Stimulated activated CD8-positive, alpha-beta memory T cell treated with anti-CD3 and anti-CD28 coated beads, Interleukin-7, amount 100 ng/mL, for 48 hours (primary cell): Measurements from ENCODE around the gene TUBGCP2.

Experiments
- DNase-seq, 2 donors: peaks; one replicate each; pipeline ENCODE4 v3.0.0-alpha.2; 2020; ENCODE audit warnings: low read depth in 1 of 2; ENCODE audit errors: extremely low read depth in 1 of 2

TUBGCP2 gene

DNA sequence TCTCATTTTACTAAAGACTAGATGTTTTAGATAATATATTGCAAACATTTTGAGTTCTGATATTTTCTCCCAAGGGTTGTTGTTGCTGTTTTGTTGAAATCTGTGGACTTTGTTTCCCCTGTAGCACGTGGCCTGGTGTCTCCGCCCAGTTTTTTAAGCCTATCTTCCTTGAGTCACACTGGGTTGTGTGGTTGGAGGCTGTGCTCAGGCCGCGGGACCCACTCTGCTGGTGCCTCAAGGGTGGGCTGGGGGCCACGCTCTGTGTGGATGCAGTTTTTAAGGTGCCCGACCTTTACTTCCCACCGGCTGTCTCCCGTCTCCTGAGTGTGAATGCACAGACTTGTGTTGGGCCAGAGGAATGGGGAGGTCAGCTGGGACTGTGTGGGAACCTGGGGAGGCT, 34.3 kb upstream of the TUBGCP2 start:
- DNase-seq: no peak

DNA sequence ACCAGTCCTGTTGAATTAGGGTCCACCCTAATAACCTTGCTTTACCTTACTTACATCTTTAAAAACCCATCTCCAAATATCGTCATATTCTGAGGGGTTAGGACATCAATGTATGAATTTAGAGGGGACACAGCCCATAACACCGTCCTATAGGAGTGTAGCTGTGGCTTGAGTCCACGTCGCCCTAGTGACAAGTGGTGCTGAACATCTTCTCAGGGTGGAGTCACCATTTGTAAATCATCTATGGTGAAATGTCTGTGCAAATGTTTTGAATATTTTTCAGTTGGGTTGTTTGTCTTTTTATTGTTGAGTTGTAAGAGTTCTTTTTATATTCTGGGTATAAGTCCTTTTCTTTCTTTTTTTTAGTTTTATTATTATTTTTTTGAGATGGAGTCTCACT, 33.3 kb upstream of the TUBGCP2 start:
- DNase-seq: no peak

DNA sequence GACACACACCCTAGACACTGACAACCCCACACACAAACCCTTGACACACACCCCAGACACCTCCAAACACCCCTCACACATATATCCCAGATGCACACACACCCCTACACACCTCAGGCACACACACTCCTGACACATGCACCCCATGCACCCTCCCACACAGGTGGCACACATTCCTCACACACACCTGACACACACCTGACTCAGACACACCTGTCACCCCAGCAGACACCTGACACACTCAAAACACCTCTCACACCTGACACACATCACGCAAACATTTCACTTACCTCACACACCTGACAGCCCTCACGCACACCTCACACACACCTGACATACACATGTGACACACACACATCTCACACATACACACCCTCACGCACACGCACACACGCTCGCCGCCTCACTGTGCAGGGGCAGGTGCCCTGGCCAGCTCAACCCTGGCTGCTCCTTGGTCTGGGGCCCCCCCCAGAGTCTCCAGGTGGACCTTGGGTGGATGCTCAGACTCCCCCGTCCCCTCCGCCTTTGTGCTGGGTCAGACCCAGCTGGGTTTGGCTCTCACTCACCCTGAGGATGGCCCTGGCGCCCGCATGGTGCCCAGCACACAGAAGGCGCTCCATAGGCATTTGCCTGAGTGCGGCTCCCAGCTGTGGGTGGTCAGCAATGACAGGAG, 31.2 kb upstream of the TUBGCP2 start:
- DNase-seq: no peak

DNA sequence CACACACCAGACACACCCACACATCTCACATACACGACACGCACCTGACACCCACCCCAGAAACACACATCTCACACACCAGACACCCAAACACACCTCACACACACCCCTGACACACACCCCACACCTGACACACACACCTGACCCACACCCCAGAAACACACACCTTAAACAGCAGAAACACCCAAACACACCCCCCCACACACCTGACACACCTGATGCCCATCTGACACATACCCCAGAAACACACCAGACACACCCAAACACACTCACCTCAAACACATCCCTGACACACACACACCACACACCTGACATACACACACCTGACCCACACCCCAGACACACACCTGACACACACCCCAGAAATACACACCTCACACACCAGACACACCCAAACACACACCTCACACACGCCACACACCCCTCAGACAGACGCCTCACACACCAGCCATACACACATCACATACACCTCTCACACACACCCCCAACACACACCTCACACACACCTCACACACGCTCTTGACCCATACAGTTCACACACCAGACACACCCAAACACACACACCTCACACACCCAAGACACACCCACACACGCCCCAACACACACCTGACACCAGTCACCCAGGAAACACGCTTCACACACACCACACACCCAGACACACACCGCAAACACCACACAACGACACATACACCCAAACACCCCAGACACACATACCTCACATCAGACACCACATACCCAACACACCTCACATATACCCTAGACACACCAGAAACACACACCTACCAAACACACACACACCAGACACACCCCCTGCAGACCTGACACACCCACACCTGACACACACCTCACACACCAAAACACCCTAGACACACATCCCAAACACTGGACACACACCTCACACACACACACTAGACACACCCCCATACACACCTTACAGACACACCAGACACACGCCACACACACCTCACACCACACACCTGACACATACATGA, 29.7 kb upstream of the TUBGCP2 start:
- DNase-seq: no peak

DNA sequence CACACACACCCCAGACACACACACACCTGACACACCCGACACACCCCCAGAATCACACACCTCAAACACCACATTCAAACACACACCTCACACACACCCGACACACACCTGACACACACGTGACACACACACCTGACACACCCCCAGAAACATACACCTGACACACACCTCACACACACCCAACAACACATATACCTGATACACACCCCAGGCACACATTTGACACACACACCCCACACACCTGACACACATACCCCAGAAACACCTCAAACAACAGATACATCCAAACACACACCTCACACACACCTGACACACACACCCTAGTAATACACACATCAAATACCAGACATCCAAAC, 28.7 kb upstream of the TUBGCP2 start:
- DNase-seq: no peak

DNA sequence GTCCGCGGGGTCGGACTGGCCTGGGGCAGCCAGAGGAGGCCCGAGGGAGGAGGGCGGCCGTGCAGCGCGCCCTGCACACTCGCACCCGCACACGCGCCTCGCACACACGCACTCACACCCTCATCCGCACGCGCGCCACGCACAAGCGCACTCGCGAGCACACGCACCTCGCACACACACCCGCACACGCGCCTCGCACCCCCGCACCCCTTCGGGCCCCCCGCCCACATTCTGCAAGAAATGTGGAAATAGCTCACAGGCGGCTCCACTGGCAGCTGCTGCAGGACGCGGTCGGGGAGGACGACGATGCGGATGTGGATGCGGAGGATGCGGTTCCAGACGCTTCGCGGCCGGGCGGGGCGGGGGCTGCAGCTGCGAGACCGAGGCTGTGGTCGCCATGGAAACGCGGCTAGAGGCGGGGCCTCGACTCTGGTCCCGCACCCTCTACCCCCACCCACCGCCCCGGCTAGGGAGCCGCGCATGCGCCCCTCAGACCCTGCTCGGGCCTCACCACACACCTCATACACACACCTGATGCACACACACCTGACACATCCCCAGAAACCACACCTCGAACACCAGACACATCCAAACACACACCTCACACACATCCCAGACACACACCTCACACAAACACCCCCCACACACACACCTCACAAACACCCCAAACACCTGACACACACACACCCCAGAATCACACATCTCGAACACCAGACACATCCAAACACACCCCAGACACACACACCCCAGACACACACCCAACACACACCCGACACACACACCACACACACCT, 28.1 kb upstream of the TUBGCP2 start, which contains the start of gene CALY:
Gene CALY (minus strand): TSS at position 320 of the 793 bp plus-strand sequence. CDS start 7,907 bp downstream, outside the sequence.
- no peak for DNase-seq

DNA sequence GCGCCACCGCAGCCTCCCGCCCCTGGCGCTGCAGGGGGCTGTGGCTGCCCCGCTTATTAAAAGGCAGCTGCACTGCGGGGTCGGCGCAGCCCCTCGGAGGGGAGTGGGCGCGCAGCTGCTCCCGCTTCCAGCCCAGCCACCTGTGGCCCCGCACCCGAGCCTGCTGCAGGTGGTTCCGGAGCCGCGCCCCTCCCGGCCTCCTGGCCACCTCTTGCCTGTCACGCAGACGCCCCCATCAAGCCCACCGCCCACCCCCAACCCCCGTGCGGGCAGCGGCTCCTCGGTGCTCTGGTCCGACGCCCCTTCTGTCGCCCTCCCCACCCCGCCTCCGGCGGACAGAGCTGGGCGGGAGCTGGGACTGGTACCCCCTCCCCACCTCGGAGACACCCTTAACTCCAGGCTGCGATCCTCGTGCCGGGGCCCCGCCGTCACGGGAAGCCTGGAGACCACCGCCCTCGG, 27.5 kb upstream of the TUBGCP2 start:
- no peak for DNase-seq

DNA sequence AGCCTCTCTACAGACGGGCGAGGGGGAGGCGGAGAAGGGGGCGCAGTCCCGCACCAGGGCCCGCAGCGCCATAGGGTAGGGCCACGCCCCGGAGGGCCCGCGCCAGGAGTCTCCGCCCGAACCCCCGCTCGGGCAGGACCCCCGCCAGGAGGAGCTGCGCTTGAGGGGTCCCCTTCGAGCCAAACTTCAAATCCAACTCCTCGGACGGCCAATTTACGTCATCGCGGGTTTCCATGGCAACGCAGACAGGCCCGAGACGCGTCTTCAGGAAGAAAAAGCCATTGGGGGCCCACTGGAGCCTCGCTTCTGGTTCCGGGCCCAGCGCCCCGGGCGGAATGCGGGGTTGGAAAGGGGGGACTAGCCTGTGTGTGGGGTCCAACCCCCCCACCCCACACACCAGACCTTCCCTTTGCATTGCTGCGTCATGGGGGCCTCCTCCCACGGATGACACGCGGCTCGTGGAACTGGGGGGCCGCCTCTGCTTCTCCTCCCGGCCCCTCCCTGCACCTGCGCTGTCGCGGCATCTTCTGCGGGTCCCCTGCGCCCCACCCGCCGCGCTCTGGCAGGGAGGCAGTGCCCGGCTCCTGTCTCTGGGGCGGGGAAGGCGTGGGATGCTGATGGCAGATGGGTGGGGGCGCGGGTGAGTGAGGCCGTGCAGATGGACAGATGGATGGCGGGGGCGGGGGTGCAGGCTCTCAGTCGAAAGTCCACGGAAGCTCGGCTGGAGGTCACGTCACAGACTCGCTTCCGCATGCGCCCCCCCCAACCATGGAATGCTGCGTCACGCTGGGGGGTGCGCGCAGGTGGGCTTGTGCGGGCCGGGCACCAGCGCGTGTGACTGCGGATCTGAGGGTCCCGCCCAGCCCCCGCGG, 26.8 kb upstream of the TUBGCP2 start:
- DNase-seq: peak in 1 of 2 donors; percentile 61

DNA sequence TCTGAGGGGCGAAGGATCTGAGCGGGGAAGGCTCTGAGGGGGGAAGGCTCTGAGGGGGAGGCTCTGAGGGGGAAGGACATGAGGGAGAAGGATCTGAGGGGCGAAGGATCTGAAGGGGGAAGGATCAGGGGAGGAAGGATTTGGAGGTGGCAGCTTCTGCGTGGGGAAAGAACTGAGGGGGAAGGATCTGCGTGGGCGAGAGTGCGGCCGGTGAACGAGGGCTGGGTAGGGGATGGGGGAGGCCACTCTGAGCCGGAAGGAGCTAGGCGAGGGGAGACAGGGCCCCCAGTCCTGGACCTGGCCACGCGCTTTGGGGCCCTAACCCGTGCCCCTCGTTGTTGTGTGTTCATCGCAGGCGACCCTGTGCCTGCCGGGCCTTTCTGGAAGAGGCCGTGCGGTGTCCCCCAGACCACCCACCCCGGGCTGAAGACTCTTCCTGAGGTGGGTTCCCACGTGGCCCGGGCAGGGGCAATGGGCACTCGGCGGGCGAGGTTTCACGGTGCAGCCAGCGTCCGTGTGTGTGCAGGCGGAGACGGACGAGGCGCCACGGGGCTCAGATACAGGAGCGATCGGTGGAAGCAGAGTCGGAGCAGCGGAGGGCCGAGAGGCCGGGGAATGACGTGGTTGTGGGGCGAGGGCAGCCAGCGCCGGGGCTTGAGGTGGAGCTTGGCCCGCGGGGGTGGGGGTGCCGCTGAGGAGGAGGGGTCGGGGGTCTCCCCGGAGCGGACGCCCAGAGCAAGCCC, 26.0 kb upstream of the TUBGCP2 start:
- DNase-seq: no peak

DNA sequence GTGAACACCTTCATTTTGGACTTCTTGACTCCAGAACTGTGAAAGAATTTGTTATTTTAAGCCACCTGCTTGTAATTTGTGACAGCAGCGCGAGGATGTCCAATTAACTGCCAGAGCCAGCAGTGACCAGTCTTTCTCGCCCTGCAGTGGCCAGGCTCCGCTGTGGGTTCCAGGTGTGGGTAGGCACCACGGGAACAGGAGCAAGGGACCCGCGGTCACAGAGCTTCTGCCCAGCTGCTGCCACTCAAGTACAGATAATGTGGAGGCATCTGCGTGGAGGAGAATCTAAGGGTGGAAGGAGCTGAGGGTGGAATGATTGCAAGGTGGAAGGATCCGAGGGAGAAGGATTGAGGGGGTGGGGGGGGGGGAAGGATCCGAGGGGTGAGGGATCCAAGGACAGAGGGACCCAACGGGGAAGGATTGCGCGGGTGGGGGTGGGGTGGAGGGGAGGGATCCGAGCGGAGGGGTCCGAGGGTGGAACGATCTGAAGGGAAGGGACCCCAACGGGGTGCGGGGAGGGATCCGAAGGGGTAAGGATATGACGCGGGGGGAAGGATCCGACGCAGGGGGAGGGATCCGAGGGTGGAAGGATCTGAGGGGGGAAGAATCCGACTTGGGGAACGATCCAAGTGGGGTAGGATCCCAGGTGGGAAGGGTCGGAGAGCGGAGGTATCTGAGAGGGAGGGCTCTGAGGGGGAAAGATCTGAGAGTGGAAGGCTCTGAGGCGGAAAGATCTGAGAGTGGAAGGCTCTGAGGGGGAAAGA, 24.4 kb upstream of the TUBGCP2 start:
- no peak for DNase-seq

DNA sequence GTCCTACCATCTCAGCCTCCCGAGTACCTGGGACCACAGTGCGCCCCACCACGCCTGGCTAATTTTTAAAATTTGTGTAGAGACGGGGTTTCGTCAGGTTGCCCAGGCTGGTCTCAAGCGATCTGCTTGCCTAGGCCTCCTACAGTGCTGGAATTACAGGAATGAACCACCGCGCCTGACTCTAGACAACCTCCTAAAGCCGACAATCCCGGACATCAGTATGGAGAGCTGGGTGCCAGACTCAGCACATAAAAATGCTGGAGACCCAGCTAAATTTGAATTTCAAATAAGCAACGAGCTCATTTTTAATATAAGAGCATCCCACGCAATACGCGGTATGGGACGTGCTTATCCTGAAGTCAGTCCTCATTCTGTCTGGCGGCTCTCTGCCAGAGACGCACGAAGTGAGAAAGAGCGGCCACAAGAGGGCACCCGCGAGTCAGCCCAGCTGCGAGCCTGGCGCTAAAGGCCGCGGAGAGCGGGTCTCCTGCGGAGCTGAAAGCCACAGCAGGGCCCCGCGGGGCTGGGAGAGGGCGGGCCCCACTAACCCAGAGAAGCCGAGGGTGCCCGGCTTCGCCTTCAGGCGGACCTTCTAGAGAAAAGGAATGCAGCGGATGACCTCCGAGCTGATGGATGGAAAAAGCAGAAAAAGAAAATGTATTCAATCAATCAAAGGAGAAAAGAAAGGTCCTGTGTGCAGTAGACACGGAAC, 21.0 kb upstream of the TUBGCP2 start:
- peak; percentile 66 to 76 for DNase-seq

DNA sequence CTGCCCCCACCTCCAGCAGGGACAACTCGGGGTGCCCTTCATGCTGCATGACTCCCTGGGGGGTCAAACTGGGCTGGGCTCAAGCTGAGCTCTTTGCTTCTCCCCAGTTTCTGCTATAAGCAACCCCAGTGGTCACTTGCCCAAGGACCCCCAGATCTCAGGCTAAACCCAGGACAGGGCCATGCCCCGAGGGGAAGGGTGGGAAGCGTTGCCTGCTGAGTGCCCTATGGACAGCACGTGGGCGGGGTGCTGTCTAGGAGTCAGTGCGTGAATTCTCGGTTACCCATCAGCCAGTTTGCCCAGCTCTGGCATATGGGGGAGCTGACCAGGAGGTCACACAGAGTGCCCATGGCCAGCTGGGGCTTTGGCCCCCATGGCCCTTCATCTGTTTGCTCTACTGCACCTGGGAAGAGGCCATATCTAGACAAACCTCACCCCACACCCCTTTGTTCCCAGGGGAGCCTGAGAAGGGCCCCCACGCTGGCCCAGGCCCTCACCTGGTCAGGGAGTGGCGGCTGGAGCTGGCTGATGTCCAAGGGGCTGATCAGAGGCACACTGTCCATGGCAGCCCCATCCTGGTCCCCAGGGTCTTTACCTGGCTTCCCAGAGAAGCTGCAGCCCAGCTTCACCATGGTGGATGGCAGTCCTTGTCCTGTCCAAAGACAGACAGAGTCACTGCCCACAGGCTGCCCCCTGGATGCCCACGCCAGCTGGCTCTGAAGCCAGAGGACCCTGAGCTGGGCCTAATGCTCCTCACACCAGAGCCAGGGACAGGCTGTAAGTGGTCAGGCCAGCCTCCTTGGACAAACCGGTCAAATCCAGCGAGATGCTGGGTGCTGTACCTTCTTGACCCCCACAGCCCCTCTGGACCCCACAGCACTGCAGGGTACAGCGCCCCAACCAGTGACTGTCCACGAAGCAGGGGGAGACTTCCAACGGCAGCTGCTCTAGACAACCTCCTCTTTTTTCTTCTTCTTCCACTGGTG, 20.0 kb upstream of the TUBGCP2 start:
- no peak for DNase-seq

DNA sequence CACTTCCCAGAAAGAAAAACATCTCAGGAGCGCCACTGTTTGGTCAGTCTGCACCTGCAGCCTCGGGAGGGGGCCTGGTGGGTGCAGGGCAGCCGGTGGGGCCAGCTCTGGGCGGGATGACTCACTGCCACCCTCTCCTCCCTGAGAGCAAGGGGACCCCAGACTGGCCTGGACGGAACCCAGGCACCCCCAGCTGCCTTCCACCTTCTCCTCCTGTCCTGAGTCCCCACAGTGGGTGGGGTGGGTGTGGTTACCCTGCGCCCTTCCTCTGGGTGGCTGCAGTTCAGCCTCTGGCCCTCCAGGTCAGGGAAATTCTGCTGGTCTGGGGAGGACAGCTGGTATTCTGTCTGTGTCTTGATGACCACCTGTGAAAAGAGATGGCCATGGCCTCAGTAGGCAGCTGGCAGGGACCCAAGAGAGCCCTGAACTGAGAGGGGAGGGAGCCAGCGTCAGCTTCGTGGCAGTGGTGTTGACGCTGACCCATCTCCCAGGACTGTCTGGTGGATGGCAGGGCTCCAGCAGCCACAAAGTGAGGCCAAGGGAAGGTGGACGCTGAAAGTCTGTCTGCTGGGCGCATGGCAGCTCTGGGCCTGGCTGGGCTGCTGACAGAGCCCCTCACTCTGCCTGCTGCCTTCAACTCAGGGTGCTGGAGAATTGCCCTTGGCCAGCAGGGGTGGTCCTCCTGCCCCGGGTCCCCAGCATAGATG, 19.1 kb upstream of the TUBGCP2 start:
- DNase-seq: no peak

DNA sequence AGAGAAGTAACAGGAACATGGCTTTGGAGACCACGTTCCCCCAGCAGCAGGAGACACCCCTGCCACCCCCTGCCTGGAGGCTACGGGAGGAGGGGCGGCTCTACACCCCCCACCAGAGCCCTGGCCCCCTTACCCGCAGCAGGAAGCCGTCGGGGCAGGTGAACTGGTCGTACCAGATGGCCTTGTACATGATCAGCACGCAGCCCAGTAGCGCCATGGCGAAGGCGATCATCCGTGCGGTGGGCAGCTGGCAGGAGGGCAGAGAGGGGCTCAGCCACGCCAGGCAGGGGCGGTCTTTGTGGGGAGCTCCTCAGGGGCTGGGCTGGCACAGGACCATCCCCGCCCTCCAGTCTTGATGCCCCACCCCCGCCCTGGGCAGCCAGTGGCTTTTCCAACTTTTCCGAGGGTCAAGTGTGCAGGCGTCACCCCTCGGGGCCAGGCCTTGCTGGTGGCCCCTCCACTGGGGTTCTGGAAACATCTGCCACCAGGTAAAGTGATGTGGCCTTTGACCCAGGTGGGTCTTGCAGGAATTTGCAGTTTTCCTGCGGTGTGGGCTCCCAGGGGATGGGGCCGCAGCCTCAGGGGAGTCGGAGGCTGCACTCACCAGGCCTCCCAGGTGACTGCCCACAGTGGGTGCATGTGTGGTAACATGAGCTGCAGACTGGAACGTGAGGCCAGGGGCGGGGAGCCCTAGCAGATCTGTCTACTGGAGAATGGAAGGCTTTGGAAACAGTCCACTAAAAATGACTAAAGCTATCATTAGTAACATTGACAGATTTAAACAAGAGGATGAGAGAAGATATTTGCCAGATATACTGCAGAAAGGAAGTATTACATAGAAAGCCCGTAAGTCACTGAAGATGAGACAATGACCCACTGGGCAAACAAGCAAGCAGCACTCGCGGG, 18.3 kb upstream of the TUBGCP2 start:
- DNase-seq: no peak

DNA sequence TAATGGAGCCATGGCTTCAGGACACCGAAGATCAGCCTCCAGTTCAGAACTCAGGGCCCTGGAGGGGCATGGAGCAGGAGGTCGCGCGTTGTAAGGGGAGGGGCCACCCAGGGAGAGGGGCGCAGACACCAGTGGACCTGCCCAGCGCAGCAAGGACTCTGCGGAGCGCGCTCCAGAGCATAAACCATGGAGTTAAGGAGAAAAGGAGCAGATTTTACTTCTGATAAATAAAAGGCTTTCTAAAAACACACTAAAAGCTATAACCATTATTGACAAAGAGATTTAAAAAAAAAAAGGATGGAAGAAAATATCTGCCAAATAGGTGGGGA, 17.5 kb upstream of the TUBGCP2 start:
- DNase-seq: no peak
